Measurements from ENCODE around the gene DBNL. TPM values are rescaled to one million over a fixed set of nuclear protein-coding genes. Genes with fewer than 3 reads are reported as not detected.

DBNL gene
- total RNA-seq, 1 donor from 2014 or later: 154 TPM

DNA sequence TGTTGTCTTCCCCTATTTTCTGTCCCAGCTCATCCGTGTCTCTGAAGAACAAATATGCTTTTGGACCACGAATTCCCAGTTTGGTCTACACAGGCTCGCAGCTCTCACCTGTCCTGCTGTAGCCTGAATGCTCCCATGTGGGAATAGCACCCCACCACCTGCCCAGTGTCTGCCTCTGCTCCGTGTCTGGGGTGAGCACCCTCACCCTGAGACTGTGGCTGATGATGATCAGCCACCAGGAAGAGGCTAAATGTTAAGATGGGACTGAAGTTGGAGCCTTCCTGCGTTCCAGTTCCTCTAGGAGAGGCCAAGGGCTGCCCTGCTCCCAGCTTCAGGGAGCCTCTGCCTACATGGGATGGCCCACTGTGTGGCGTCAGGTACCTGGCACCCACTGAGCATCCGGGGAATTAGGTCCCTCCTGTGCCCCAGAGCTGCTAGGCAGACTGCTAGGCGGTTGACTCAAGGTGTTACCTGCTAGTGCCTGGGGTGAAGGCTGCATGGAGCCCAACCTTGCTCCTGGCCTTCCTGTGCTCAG lies 17.2 kb downstream of the DBNL start:
- peaks cover 7% of the 10 kb centered on the region for H3K9me3 Mint-ChIP-seq (ENCODE audit: unreplicated experiment)
- no peak for DNase-seq
- H3K4me3 Mint-ChIP-seq (ENCODE audit: unreplicated experiment): no peak overlapping the region
- TF ChIP-seq, protein P1, sequence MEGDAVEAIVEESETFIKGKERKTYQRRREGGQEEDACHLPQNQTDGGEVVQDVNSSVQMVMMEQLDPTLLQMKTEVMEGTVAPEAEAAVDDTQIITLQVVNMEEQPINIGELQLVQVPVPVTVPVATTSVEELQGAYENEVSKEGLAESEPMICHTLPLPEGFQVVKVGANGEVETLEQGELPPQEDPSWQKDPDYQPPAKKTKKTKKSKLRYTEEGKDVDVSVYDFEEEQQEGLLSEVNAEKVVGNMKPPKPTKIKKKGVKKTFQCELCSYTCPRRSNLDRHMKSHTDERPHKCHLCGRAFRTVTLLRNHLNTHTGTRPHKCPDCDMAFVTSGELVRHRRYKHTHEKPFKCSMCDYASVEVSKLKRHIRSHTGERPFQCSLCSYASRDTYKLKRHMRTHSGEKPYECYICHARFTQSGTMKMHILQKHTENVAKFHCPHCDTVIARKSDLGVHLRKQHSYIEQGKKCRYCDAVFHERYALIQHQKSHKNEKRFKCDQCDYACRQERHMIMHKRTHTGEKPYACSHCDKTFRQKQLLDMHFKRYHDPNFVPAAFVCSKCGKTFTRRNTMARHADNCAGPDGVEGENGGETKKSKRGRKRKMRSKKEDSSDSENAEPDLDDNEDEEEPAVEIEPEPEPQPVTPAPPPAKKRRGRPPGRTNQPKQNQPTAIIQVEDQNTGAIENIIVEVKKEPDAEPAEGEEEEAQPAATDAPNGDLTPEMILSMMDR (IDR thresholded peaks at IDR 0.05; ENCODE audit: partially characterized antibody, unreplicated experiment): no peak
- peaks cover 14% of the 10 kb centered on the region for H3K27me3 Mint-ChIP-seq (ENCODE audit: unreplicated experiment)
- H3K4me1 Mint-ChIP-seq (ENCODE audit: low read depth, unreplicated experiment): peaks cover 8% of the 10 kb centered on the region
- no peaks in the 10 kb centered on the region for H3K36me3 Mint-ChIP-seq (ENCODE audit: unreplicated experiment)
- H3K27ac Mint-ChIP-seq (ENCODE audit: unreplicated experiment): no peak overlapping the region

DNA sequence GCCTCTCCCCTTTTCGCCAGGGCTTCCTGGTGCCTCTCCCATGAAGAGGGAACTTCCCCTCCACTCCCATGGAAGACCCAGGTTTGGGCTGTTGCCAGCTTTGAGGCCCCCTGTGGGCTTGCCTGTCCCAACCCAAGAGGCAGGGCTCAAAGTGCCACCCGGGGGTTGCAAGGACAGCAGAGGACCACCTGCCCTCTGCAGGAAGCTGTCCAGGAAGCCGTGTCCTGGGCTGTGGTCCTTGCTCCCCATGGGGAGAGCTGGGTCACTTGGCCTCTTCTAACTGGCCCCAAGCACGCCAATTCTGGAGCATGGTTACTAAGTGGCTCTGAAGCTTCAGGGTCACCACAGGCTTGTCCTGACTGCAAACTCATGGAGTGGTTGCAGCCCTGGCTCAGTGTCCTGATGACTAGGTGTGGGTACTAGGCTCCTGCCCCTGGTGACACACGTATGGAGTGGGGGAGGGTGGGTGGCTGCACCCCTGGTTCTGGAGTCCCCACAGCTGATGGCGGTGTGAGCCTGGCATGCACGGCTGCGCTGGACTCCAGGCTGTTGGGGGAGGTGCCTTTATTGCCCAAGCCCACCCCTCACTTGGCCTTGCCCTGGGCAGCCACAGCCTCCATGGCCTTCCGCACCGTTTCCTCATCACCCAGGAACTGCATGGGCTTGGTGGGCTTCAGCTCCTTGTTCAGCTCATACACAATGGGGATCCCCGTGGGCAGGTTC lies 17.8 kb downstream of the DBNL start:
- Mint-ChIP-seq H3K4me1 (ENCODE audit: low read depth, unreplicated experiment) (peaks cover 13% of the 10 kb centered on the region), H3K36me3 (ENCODE audit: unreplicated experiment) (no peaks in the 10 kb centered on the region), H3K27me3 (ENCODE audit: unreplicated experiment) (peaks cover 14% of the 10 kb centered on the region), H3K9me3 (ENCODE audit: unreplicated experiment) (peaks cover 11% of the 10 kb centered on the region), H3K4me3 (ENCODE audit: unreplicated experiment) (no peak overlapping the region), H3K27ac (ENCODE audit: unreplicated experiment) (no peak overlapping the region)
- TF ChIP-seq, protein P1 (IDR thresholded peaks at IDR 0.05; ENCODE audit: partially characterized antibody, unreplicated experiment): no peak
- DNase-seq: no peak

DNA sequence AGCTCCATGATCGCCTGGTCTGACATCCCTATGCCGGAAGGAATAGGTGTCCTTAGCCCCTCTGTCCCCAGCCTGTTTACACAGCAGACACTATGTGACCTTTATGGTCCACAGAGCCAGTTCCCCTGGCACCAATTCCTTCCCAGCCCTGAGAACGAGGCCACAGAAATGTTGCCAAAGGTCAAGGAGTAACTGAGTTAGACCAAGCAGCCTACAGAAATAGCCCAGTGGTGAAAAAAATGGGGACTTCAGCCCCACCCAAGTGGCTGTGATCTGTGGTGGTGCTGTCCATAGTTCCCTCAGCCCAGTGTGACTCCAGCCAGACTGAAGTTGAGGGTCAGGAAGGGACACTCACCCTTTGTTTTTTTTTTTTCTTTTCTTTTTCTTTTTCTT lies 18.4 kb downstream of the DBNL start:
- peaks cover 14% of the 10 kb centered on the region for H3K27me3 Mint-ChIP-seq (ENCODE audit: unreplicated experiment)
- DNase-seq: no peak
- TF ChIP-seq, protein P1 (IDR thresholded peaks at IDR 0.05; ENCODE audit: partially characterized antibody, unreplicated experiment): no peak
- H3K9me3 Mint-ChIP-seq (ENCODE audit: unreplicated experiment): peaks cover 15% of the 10 kb centered on the region
- peaks cover 17% of the 10 kb centered on the region for H3K4me1 Mint-ChIP-seq (ENCODE audit: low read depth, unreplicated experiment)
- H3K36me3 Mint-ChIP-seq (ENCODE audit: unreplicated experiment): no peaks in the 10 kb centered on the region
- peak overlapping the region; percentile 52 for H3K4me3 Mint-ChIP-seq (ENCODE audit: unreplicated experiment)
- no peak overlapping the region for H3K27ac Mint-ChIP-seq (ENCODE audit: unreplicated experiment)

DNA sequence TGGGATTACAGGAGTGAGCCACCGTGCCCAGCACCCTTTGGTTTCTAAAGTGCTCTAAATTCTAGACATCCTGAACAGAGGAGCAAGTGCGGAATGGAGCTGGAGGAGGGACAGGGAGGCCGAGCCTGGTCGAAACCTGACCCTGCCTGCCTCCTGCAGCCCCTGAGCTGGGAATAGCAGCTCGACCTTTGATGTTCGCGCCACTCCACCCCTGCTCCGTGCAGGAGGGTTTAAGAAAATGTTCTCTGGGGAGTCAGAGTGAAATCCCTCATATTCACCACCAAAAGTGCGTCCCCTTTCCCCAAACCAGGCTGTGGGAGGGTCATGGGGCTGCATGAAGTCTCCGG lies 19.0 kb downstream of the DBNL start:
- no peak for DNase-seq
- H3K4me1 Mint-ChIP-seq (ENCODE audit: low read depth, unreplicated experiment): peaks cover 17% of the 10 kb centered on the region
- peaks cover 17% of the 10 kb centered on the region for H3K27me3 Mint-ChIP-seq (ENCODE audit: unreplicated experiment)
- peaks cover 21% of the 10 kb centered on the region for H3K9me3 Mint-ChIP-seq (ENCODE audit: unreplicated experiment)
- H3K36me3 Mint-ChIP-seq (ENCODE audit: unreplicated experiment): no peaks in the 10 kb centered on the region
- H3K4me3 Mint-ChIP-seq (ENCODE audit: unreplicated experiment): peak overlapping the region; percentile 59
- H3K27ac Mint-ChIP-seq (ENCODE audit: unreplicated experiment): peak overlapping the region; percentile 79
- TF ChIP-seq, protein P1 (IDR thresholded peaks at IDR 0.05; ENCODE audit: partially characterized antibody, unreplicated experiment): no peak

DNA sequence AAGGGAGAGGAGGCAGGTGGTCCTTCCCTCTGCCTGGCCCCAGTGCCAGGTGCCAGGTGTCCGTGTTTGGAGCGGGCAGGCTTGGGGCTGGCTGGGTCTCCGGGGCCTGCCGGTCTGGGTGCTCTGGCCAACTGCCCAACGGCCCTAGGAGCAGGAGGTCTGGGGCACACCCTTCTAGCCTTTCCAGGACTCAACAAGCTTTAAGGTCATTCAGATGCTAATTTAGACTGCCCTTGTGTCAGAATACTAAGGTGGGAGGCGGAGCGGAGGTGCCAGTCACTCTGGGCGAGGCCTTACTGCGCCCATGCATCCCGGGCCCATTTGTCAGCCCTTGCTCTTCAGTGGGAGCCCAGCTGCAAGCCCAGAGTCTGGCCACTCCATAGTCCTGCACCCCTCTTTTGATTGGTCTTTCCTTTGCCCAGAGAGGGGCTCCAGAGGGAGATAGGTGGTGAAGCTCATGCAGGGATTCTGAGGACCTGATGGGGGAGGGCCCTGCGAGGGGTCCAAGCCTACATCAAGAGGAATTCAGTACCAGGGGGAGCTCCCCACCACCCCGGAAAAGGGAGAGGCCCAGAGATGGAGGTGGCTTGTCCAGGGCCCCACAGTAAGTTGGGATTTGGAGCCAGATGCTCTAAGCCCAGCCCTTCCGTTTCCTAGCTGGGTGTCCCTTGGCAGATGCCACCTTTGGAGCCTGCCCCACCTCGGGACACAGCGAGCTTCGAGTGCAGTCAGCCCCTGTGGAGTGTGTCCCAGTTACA lies 19.6 kb downstream of the DBNL start:
- no peaks in the 10 kb centered on the region for H3K36me3 Mint-ChIP-seq (ENCODE audit: unreplicated experiment)
- H3K4me1 Mint-ChIP-seq (ENCODE audit: low read depth, unreplicated experiment): peaks cover 17% of the 10 kb centered on the region
- TF ChIP-seq, protein P1 (IDR thresholded peaks at IDR 0.05; ENCODE audit: partially characterized antibody, unreplicated experiment): no peak
- peaks cover 21% of the 10 kb centered on the region for H3K9me3 Mint-ChIP-seq (ENCODE audit: unreplicated experiment)
- DNase-seq: no peak
- H3K27me3 Mint-ChIP-seq (ENCODE audit: unreplicated experiment): peaks cover 17% of the 10 kb centered on the region
- H3K27ac Mint-ChIP-seq (ENCODE audit: unreplicated experiment): peak overlapping the region; percentile 59
- peak overlapping the region; percentile 49 for H3K4me3 Mint-ChIP-seq (ENCODE audit: unreplicated experiment)

All from glutamatergic neuron (in vitro differentiated cells).